ENCODE measurements around the gene DHX58.
A peak's percentile ranks its signal among the peaks of the same experiment; 100 is the strongest.

DHX58 gene

DNA sequence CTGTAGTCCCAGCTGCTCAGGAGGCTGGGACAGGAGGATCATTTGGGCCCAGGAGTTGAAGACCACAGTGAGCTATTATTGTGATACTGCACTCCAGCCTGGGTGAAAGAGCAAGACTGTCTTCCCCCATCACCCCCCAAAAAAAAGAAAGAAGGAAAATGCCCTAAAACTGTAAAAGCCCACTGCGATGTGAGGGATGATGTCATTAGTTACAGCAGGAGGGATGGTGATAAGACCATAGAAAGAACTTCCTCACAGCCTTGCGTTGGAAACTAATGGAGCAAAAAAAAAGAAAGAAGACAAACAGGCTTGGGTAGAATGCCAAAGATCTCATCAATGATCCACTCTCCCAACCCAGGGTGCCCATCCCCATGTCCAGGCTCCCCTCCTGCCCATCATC, 33.0 kb downstream of the DHX58 start:
- DNase-seq: no peak

DNA sequence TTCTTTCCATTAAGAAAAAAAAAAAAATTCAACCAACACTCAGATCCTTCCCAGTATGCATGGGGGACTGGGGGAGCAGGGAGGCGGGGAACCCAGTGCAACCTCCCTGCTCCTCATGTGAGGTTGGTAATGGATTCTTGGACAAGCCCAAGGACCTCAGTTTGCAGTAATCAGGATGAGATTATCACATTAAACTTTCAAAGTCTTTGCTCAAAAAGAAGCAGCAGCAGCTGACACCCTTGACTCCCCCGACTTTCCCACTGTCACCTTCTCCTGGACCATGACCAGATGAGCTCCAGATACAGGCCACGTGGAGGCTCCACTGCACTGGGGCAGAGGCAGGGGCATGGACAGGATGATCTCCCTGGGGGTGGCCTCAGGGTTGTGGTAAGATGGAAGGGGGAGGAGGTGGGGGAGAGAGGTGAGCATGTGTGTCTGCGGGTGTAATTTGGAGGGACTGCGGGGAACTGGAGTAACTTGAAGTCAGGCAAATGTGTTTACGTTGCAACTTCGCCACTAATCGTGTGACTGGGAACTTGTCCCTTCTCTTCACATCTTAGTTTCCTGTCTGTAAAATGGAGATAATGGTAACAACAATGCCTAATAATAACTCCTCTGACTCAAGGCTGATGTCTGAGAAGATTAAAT, 34.0 kb downstream of the DHX58 start:
- no peak for DNase-seq

- no peak for DNase-seq
These were observed 34.8 kb downstream of the DHX58 start for GRCh38 chr17:42077755-42078154.

DNA sequence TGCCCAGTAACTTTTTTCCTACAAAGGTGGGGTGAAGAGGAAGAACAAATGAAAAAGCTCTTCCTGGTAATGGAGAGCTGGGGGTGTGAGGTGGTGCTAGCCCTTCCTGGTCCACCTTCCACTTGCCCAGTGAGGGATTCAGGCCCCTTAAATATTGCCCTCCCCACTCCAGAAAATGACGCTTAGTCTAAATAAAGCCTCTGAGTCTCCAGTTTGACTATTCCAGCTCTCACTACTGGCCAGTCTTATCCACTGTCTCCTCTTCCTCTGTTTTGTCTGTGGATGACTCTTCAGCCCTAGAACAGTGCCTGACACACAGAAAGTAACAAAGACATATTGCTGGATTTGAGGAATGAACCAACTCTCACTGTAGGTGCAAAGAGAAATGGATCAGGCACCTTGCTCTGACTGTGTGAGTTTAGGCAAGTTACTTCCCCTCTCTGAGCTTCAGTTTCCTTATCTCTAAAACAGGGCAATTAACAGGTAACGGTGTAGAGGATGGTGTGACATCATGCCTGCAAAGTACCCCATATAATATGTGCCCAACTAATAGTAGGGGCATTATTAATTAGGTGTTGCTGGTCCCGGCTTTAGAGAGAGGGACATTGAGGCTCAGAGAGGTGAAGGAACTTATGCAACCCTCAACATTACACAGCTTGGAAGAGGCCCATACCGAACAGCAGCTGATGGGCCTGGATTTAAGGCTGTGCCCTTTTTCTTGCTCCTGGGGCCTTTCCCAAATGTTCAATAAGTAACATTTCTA, 35.5 kb downstream of the DHX58 start:
- DNase-seq: no peak

- no peak for DNase-seq
These were observed 36.7 kb downstream of the DHX58 start for GRCh38 chr17:42075789-42076188.

GRCh38 chr17:42072323-42073187, 40.0 kb downstream of the DHX58 start:
- DNase-seq: no peak

GRCh38 chr17:42071810-42072209, 40.7 kb downstream of the DHX58 start:
- DNase-seq: no peak

DNA sequence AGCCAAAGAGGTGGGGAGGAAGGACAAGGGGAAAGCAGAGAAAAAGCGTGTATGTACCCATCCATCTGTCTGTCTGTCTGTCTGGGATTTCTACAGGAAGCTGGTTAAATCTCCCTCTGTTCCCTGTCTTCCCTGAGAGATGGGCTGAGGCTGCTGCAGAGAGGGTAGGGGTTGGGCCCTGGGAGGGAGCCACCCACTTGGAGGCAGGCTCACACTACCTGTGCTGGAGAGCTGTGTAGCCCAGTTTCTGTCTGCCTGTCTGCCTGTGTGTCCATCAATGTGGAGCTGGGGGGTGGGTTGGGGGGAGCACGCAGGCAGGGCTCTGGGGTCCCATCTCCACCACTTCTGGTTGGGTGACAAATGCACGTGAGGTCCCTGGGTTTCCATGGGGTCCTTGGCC, 43.5 kb downstream of the DHX58 start:
- no peak for DNase-seq

GRCh38 chr17:42067371-42068091, 45.0 kb downstream of the DHX58 start:
- peak in 1 of 2 experiments; percentile 8 for DNase-seq

DNA sequence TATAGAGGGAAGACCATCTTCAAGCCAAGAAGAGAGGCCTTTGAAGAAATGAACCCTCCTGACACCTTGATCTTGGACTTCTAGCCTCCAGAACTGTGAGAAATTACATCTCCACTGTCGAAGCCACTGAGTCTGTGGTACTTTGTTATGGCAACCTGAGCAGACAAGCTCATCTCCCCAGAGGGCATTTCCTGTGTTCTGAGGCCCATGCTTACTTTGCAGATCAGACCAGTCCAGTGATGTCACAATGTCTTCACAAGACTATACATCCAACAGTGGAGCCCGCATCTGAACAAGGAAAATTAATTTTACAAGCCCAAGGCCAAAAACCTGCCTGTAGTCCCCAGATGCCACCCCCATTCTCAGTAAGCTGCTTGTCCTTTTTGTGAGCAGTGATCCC, 47.3 kb downstream of the DHX58 start:
- DNase-seq: no peak

DNA sequence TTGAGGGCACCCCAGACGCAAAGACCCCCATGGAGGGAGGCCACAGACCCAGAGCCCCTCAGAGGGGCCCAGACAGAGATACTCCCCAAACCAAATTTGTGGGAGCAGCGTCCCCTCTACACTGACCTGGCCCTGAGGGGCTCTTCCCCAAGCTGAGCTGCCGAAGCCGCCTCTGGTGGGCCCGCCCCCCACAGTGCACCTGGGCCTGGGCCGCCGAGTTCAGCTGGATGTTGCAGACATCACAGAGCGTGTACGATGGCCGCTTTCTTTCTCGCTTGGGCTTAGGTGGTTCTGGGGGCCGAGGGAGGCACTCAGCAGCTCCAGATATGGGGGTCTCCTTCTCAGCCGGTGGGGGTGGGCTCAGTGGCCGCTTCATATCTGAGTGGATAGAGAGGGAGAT, 49.8 kb downstream of the DHX58 start:
- DNase-seq: no peak

GRCh38 chr17:42061646-42062487, 50.6 kb downstream of the DHX58 start:
- no peak for DNase-seq

DNA sequence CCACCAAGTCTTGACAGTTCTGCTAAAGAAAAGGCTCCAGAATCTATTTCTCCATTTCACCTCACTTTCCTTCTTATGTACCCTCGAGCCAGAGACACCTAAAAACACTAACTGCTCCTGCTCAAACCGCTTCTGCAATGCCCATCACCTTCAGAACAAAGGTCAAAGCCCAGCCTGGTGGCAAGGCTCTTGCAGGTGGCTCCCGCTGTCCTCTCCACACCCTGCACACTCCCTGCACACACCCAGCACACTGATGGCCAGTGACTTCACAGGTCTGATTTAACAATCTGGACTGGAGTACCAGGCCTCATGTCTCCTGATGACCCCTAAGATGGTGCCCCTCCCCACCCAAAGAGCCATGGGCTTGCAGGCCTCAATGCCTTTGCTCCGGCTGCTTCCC, 52.3 kb downstream of the DHX58 start:
- no peak for DNase-seq

- no peak for DNase-seq
These were observed 52.7 kb downstream of the DHX58 start for GRCh38 chr17:42059815-42060214.

- no peak for DNase-seq
These were observed 54.5 kb downstream of the DHX58 start for GRCh38 chr17:42058063-42058462.

- no peak for DNase-seq
These were observed 55.9 kb downstream of the DHX58 start for GRCh38 chr17:42056635-42057034.

- no peak for DNase-seq
These were observed 57.0 kb downstream of the DHX58 start for GRCh38 chr17:42055496-42055895.

GRCh38 chr17:42055027-42055426, 57.5 kb downstream of the DHX58 start:
- DNase-seq: no peak

DNA sequence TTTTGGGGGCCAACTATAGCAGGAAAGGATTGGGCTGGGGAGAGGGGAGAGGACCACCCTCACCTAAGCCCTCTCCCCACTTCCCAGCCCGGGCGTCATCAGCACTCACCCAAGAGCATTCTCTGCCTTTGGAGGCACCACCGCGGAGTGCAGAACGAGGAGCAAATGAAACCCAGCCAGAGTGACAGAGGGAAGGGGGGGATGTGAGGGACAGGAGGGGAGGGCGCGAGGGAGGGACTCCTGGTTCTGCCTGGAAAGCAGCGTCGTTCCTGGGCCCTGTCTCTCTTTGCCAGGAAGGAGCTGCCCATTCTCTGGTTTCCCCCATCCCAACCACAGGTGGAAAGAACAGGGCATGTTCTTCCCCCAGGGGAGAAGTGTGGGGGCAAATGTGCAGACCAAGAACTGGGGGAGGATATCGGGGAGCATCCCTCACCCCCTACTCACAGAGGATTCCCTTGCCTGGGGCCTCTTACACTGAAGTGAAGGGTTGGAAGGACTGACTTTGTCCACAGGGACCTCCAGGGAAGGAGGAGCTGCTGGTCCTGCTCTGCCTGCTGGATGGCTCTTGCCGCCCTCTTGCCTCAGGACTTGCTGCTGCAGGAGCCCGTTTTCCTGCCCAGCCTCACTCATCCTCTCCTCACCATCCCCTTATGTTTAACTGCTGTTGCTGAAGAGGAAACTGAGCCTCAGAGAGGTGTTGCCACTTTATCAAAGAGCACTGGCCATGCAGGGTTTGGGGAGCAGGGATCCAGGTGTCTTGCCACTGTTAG, 58.6 kb downstream of the DHX58 start:
- DNase-seq: no peak

- no peak for DNase-seq
These were observed 60.1 kb downstream of the DHX58 start for GRCh38 chr17:42052346-42052877.

- DNase-seq: no peak
These were observed 60.9 kb downstream of the DHX58 start for GRCh38 chr17:42051645-42052044.

All from SW 1271 (cell line).